Measurements from ENCODE around the gene GRAMD1A. TPM values are rescaled to one million over a fixed set of nuclear protein-coding genes. Genes with fewer than 3 reads are reported as not detected.
"Not testable (repeated sequence)": the region's sequence is repeated elsewhere in the genome, so short reads cannot be mapped to it uniquely, and the experiment has no call there.

GRAMD1A gene
- total and polyA plus RNA-seq, 2 donors (not counting 1 experiment from before 2014, with no cell fraction given): 83.8 to 102 TPM

GRCh38 chr19:35049456-35049855 is 49.3 kb downstream of the GRAMD1A start:
- Mint-ChIP-seq H3K4me1 (peaks cover 14% of the 10 kb centered on the region), H3K9me3 (ENCODE audit: insufficient read depth) (no peaks in the 10 kb centered on the region), H3K4me3 (no peak overlapping the region), H3K27ac (no peak overlapping the region), H3K27me3 (peaks cover 3% of the 10 kb centered on the region)
- no peak for TF ChIP-seq CTCF (IDR thresholded peaks at IDR 0.05)
- no peak for TF ChIP-seq EZH2 (IDR thresholded peaks at IDR 0.05; ENCODE audit: borderline replicate concordance, insufficient read depth, low read depth, low read length, poor library complexity, severe bottlenecking)
- CTCF ChIA-PET: no interaction called here
- Histone ChIP-seq H3K4me3 (ENCODE audit: control extremely low read depth in 1 of 5, extremely low read depth in 1 of 5, insufficient read depth in 1 of 5, low read depth in 2 of 5, low read length in 4 of 5) (no peak overlapping the region), H3K27me3 (replicated peaks in 1 of 4; ENCODE audit: control extremely low read depth in 1 of 4, control insufficient read depth in 3 of 4, insufficient read depth in 4 of 4, low read length in 3 of 4) (no peaks in the 10 kb centered on the region), H3K9me3 (ENCODE audit: control extremely low read depth in 1 of 3, control insufficient read depth in 2 of 3, insufficient read depth in 1 of 3, low read length in 2 of 3) (no peaks in the 10 kb centered on the region), H3K9ac (ENCODE audit: low read length) (no peak overlapping the region), H3K4me2 (replicated peaks; ENCODE audit: low read depth, low read length, poor library complexity, severe bottlenecking) (no peak overlapping the region), H3K36me3 (replicated peaks in 1 of 2; ENCODE audit: control extremely low read depth in 1 of 2, control insufficient read depth in 1 of 2, extremely low read depth in 1 of 2, insufficient read depth in 2 of 2, low read length in 1 of 2) (no peaks in the 10 kb centered on the region), H3K79me2 (ENCODE audit: control insufficient read depth, insufficient read depth, low read length) (no peaks in the 10 kb centered on the region), H3K27ac (ENCODE audit: low read length in 2 of 2) (no peak overlapping the region), H2AFZ (ENCODE audit: insufficient read depth, low read depth, low read length, poor library complexity, severe bottlenecking) (no peak overlapping the region), H3K4me1 (ENCODE audit: control insufficient read depth in 2 of 2, insufficient read depth in 2 of 2, low read length in 2 of 2) (peaks cover 8 to 13% of the 10 kb centered on the region in 2 donors), H4K20me1 (ENCODE audit: control insufficient read depth, insufficient read depth, low read length, poor library complexity, severe bottlenecking) (no peaks in the 10 kb centered on the region)
- ATAC-seq (ENCODE audit: low read depth) (no peak), DNase-seq (no peak)
- POLR2A ChIA-PET: no interaction called here
- intact Hi-C loops (cut with micrococcal nuclease): no loop called here
- 71% methylated on average over 1 of the region's 5 CpGs for WGBS (ENCODE audit: insufficient coverage)

- POLR2A ChIA-PET; H3K4me3 Mint-ChIP-seq; H3K4me3 ChIP-seq (ENCODE audit: control extremely low read depth in 1 of 5, extremely low read depth in 1 of 5, insufficient read depth in 1 of 5, low read depth in 2 of 5, low read length in 4 of 5); H3K27ac Mint-ChIP-seq; H3K4me1 Mint-ChIP-seq; H3K4me2 ChIP-seq (replicated peaks; ENCODE audit: low read depth, low read length, poor library complexity, severe bottlenecking); H3K9me3 Mint-ChIP-seq (ENCODE audit: insufficient read depth); H3K36me3 ChIP-seq (replicated peaks in 1 of 2; ENCODE audit: control extremely low read depth in 1 of 2, control insufficient read depth in 1 of 2, extremely low read depth in 1 of 2, insufficient read depth in 2 of 2, low read length in 1 of 2); ATAC-seq (ENCODE audit: low read depth); DNase-seq; H4K20me1 ChIP-seq (ENCODE audit: control insufficient read depth, insufficient read depth, low read length, poor library complexity, severe bottlenecking); H3K27me3 Mint-ChIP-seq; H3K27me3 ChIP-seq (replicated peaks in 1 of 4; ENCODE audit: control extremely low read depth in 1 of 4, control insufficient read depth in 3 of 4, insufficient read depth in 4 of 4, low read length in 3 of 4); H3K9ac ChIP-seq (ENCODE audit: low read length); H3K4me1 ChIP-seq (ENCODE audit: control insufficient read depth in 2 of 2, insufficient read depth in 2 of 2, low read length in 2 of 2); H3K27ac ChIP-seq (ENCODE audit: low read length in 2 of 2); H3K79me2 ChIP-seq (ENCODE audit: control insufficient read depth, insufficient read depth, low read length); H3K9me3 ChIP-seq (ENCODE audit: control extremely low read depth in 1 of 3, control insufficient read depth in 2 of 3, insufficient read depth in 1 of 3, low read length in 2 of 3); H2AFZ ChIP-seq (ENCODE audit: insufficient read depth, low read depth, low read length, poor library complexity, severe bottlenecking); intact Hi-C loops (cut with micrococcal nuclease): not testable (repeated sequence)
- WGBS (ENCODE audit: insufficient coverage): 100% methylated on average over 2 of the region's 2 CpGs
- CTCF ChIA-PET: interaction anchor here (1.0 kb wide), 1 partner anchor 11 kb away, joined by 4 read pairs; no protein-coding TSS in a partner anchor
Measured at GRCh38 chr19:35050662-35051061, 50.5 kb downstream of the GRAMD1A start.

GRCh38 chr19:35051268-35051667 is 51.1 kb downstream of the GRAMD1A start:
- H3K27ac ChIP-seq (ENCODE audit: low read length in 2 of 2); H3K4me3 ChIP-seq (ENCODE audit: control extremely low read depth in 1 of 5, extremely low read depth in 1 of 5, insufficient read depth in 1 of 5, low read depth in 2 of 5, low read length in 4 of 5); H3K4me3 Mint-ChIP-seq; ATAC-seq (ENCODE audit: low read depth); DNase-seq; H3K9me3 ChIP-seq (ENCODE audit: control extremely low read depth in 1 of 3, control insufficient read depth in 2 of 3, insufficient read depth in 1 of 3, low read length in 2 of 3); POLR2A ChIA-PET; H3K36me3 ChIP-seq (replicated peaks in 1 of 2; ENCODE audit: control extremely low read depth in 1 of 2, control insufficient read depth in 1 of 2, extremely low read depth in 1 of 2, insufficient read depth in 2 of 2, low read length in 1 of 2); H4K20me1 ChIP-seq (ENCODE audit: control insufficient read depth, insufficient read depth, low read length, poor library complexity, severe bottlenecking); H3K4me1 Mint-ChIP-seq; H3K79me2 ChIP-seq (ENCODE audit: control insufficient read depth, insufficient read depth, low read length); H3K27ac Mint-ChIP-seq; H3K4me1 ChIP-seq (ENCODE audit: control insufficient read depth in 2 of 2, insufficient read depth in 2 of 2, low read length in 2 of 2); H3K9me3 Mint-ChIP-seq (ENCODE audit: insufficient read depth); H2AFZ ChIP-seq (ENCODE audit: insufficient read depth, low read depth, low read length, poor library complexity, severe bottlenecking); H3K27me3 ChIP-seq (replicated peaks in 1 of 4; ENCODE audit: control extremely low read depth in 1 of 4, control insufficient read depth in 3 of 4, insufficient read depth in 4 of 4, low read length in 3 of 4); H3K9ac ChIP-seq (ENCODE audit: low read length); intact Hi-C loops (cut with micrococcal nuclease); H3K4me2 ChIP-seq (replicated peaks; ENCODE audit: low read depth, low read length, poor library complexity, severe bottlenecking): not testable (repeated sequence)
- WGBS (ENCODE audit: insufficient coverage): 100% methylated on average over 1 of the region's 4 CpGs
- CTCF ChIA-PET: interaction anchor here (1.0 kb wide), 1 partner anchor 10 kb away, joined by 4 read pairs; no protein-coding TSS in a partner anchor
- H3K27me3 Mint-ChIP-seq: peaks cover 11% of the 10 kb centered on the region
